Prostate gland (tissue), 2 donors: ENCODE data around the gene EVC2. TPM values are rescaled to one million over a fixed set of nuclear protein-coding genes. Genes with fewer than 3 reads are reported as not detected.

Source experiments
- DNase-seq: peaks from one replicate; pipeline ENCODE4 v3.0.0-alpha.2; 2019; ENCODE audit warnings: low spot score
- H3K27ac ChIP-seq, 2 donors: fragments of 200-600 bp; sonication (generic); 2 replicates each; pipeline ENCODE4 v1.5.1; 2017 to 2019
- H3K27me3 ChIP-seq: fragments of 200-600 bp; sonication (generic); replicated peaks from 2 replicates; pipeline ENCODE4 v1.5.1; 2019; ENCODE audit not compliant: insufficient read depth
- H3K36me3 ChIP-seq, 2 donors: fragments of 200-600 bp; sonication (generic); 1 replicate in 1 of 2; 2 replicates in 1 of 2; pipeline versions ENCODE4 v1.5.1 to v1.8.1; 2017 to 2019
- H3K4me1 ChIP-seq: fragments of 200-600 bp; sonication (generic); replicated peaks from 2 replicates; pipeline ENCODE4 v1.5.1; 2019
- H3K4me3 ChIP-seq, 2 donors: fragments of 200-600 bp; sonication (generic); 2 replicates each; pipeline ENCODE4 v1.5.1; 2017 to 2019
- H3K9me3 ChIP-seq: fragments of 200-600 bp; sonication (generic); 2 replicates; pipeline ENCODE4 v1.5.1; 2017
- POLR2A ChIP-seq: fragments of 450-650 bp; IDR thresholded peaks from one replicate; pipeline ENCODE4 v1.6.1; 2016; ENCODE audit warnings: antibody characterized with exemption, mild to moderate bottlenecking
- POLR2AphosphoS5 ChIP-seq: sonication (generic); formaldehyde crosslinking; IDR thresholded peaks from one replicate; pipeline ENCODE4 v1.6.1; 2017; ENCODE audit warnings: antibody characterized with exemption
- WGBS: methylation state at CpG from one replicate; pipeline ENCODE4 v1.1.5; 2018; 5-methylcytosine and 5-hydroxymethylcytosine counted together
- intact Hi-C: fragments of 100-400 bp; cut with DNase I; formaldehyde crosslinking; loops from one replicate; pipeline ENCODE4 v1.14.2; 2022
- total RNA-seq, 2 donors: library from RNA; depleted of rRNA; stranded (reverse); fragments of >200 nt; gene quantifications; one replicate each; pipeline ENCODE4 v1.1.0, GENCODE V29; 2016
- TF ChIP-seq, protein P1 (sequence below), 4 experiments: fragments of 200-600 bp in 2 of 4; fragments of 450-650 bp in 2 of 4; sonication (generic) in 2 of 4; IDR thresholded peaks; 1 replicate in 3 of 4; 2 replicates in 1 of 4; pipeline ENCODE4 v1.5.1; 2016 to 2019; ENCODE audit warnings: antibody characterized with exemption in 4 of 4, mild to moderate bottlenecking in 2 of 4, moderate library complexity in 2 of 4

The EVC2 gene
- total RNA-seq, 2 donors from 2014 or later = 7.6 to 11.0 TPM

DNA sequence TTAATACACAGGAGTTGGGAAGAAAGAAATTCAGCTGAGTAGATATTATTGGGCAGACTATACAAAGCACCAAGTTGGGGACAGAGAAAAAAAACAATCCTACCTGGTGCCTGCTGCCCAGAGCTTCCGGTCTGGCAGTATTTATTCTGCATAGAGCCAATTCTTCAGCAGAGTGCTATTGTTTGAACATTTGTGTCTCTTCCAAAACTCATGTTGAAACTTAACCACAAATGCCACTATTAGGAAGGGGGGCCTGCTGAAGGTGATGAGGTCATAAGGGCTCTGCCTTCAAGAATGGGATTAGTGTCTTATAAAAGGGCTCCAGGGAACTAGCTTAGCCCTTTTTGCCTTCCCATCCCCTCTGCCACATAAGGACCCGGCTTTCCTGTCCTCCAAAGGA is 136.2 kb downstream of the EVC2 start:
- WGBS = 48% methylated on average over 2 of the region's 2 CpGs
- TF ChIP-seq POLR2A = no peak
- peak; percentile 31 for TF ChIP-seq POLR2AphosphoS5
- H3K4me1 ChIP-seq = no peaks in the 10 kb centered on the region
- no peaks in the 10 kb centered on the region for H3K27me3 ChIP-seq
- no peaks in the 10 kb centered on the region for H3K36me3 ChIP-seq
- no peak overlapping the region for H3K27ac ChIP-seq
- H3K9me3 ChIP-seq = no peaks in the 10 kb centered on the region
- H3K4me3 ChIP-seq = no peak overlapping the region
- DNase-seq = peak; percentile 12
- intact Hi-C loops = no loop called here

DNA sequence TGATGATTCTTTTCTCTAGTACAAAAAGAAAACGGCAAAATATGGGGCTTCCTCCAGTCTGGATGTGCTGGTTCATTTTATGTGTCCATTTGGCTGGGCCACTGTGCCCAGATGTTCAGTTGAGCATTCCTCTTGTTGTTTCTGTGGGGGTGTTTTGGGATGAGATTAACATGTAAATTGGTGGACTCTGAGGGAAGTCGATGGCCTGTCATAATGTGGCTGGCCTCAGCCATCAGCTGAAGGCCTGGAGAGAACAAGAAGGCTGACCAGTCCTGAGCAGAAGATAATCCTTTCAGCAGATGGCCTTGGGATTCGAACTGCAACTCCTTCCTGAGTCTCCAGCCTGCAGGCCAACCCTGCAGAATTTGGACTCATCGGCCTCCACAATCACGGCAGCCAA is 136.7 kb downstream of the EVC2 start:
- no peaks in the 10 kb centered on the region for H3K9me3 ChIP-seq
- no peaks in the 10 kb centered on the region for H3K27me3 ChIP-seq
- no peak overlapping the region for H3K27ac ChIP-seq
- H3K4me3 ChIP-seq = no peak overlapping the region
- no peaks in the 10 kb centered on the region for H3K4me1 ChIP-seq
- TF ChIP-seq POLR2AphosphoS5 (no peak), POLR2A (no peak)
- TF ChIP-seq, protein P1, sequence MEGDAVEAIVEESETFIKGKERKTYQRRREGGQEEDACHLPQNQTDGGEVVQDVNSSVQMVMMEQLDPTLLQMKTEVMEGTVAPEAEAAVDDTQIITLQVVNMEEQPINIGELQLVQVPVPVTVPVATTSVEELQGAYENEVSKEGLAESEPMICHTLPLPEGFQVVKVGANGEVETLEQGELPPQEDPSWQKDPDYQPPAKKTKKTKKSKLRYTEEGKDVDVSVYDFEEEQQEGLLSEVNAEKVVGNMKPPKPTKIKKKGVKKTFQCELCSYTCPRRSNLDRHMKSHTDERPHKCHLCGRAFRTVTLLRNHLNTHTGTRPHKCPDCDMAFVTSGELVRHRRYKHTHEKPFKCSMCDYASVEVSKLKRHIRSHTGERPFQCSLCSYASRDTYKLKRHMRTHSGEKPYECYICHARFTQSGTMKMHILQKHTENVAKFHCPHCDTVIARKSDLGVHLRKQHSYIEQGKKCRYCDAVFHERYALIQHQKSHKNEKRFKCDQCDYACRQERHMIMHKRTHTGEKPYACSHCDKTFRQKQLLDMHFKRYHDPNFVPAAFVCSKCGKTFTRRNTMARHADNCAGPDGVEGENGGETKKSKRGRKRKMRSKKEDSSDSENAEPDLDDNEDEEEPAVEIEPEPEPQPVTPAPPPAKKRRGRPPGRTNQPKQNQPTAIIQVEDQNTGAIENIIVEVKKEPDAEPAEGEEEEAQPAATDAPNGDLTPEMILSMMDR (IDR thresholded peaks at IDR 0.05) = no peak
- 78% methylated on average over 5 of the region's 5 CpGs for WGBS
- DNase-seq = no peak
- intact Hi-C loops = no loop called here
- H3K36me3 ChIP-seq = no peaks in the 10 kb centered on the region

DNA sequence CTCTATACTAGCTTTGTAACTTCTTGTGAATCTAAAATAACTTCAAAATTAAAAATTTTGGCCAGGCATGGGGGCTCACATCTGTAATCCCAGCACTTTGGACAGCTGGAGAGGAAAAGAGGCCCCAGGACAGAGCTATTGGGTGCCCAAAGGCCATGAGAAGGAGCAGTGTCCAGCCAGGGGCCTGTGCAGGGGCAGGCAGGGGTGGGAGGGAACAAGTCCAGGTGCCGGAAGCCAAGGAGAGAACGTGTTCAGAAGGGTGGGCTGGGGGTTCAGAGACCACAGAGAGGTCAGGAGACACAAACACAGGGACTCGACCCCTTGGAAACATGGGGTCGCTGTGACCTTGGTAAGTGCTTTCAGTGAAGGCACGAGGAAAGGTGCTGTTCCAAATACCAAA is 138.9 kb downstream of the EVC2 start:
- no peak for DNase-seq
- WGBS = 97% methylated on average over 5 of the region's 5 CpGs
- Histone ChIP-seq H3K36me3 (no peaks in the 10 kb centered on the region), H3K9me3 (no peaks in the 10 kb centered on the region), H3K4me1 (no peaks in the 10 kb centered on the region), H3K27me3 (no peaks in the 10 kb centered on the region), H3K27ac (no peak overlapping the region), H3K4me3 (no peak overlapping the region)
- TF ChIP-seq, protein P1 (IDR thresholded peaks at IDR 0.05) = no peak
- TF ChIP-seq POLR2A = no peak
- no peak for TF ChIP-seq POLR2AphosphoS5
- intact Hi-C loops = no loop called here

DNA sequence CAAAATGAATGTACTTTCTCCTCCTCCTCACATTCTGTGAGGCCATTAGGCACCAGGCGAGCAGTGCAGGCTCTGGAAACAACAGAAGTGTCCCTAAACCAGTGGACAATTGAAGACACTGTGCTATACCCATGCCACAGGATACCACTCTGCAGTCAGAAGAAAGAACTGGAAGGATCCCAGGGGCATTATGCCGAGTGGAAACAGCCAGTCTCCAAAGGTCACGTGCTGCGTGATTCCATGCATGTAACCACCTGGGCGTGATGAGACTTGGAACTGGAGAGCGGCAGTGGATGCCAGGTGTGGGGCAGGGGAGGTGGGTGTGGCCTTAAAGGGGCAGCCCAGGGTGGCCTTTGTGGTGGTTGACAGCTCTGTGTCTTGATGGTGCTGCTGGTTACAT is 139.4 kb downstream of the EVC2 start:
- TF ChIP-seq POLR2A (no peak), POLR2AphosphoS5 (no peak)
- TF ChIP-seq, protein P1 (IDR thresholded peaks at IDR 0.05) = no peak
- WGBS = 56% methylated on average over 6 of the region's 6 CpGs
- no peaks in the 10 kb centered on the region for H3K36me3 ChIP-seq
- intact Hi-C loops = no loop called here
- no peak overlapping the region for H3K27ac ChIP-seq
- no peak overlapping the region for H3K4me3 ChIP-seq
- no peak for DNase-seq
- no peaks in the 10 kb centered on the region for H3K4me1 ChIP-seq
- H3K9me3 ChIP-seq = no peaks in the 10 kb centered on the region
- no peaks in the 10 kb centered on the region for H3K27me3 ChIP-seq

DNA sequence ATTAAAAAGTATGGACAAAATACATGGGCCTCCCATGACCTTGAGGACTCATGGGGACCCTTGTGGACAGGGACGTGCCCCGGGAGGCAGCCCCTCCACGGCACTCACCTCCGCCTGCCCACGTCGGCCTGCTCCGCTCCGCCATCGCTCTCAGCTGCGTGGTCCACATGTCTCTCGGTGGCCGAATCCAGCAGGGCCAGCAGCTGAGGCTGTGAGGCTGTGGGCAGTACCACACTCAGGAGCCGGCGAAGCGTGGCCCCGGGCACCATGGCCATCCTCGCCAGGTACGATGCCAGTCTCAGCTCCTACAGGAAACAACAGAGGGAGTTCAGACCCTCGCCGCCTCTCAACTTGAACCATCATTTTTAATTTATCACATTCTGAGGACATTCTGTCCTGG is 140.0 kb downstream of the EVC2 start:
- H3K36me3 ChIP-seq = no peaks in the 10 kb centered on the region
- H3K27me3 ChIP-seq = no peaks in the 10 kb centered on the region
- H3K27ac ChIP-seq = no peak overlapping the region
- no peaks in the 10 kb centered on the region for H3K4me1 ChIP-seq
- no peak for DNase-seq
- WGBS = 93% methylated on average over 20 of the region's 20 CpGs
- no peak overlapping the region for H3K4me3 ChIP-seq
- intact Hi-C loops = no loop called here
- H3K9me3 ChIP-seq = no peaks in the 10 kb centered on the region
- no peak for TF ChIP-seq POLR2AphosphoS5

DNA sequence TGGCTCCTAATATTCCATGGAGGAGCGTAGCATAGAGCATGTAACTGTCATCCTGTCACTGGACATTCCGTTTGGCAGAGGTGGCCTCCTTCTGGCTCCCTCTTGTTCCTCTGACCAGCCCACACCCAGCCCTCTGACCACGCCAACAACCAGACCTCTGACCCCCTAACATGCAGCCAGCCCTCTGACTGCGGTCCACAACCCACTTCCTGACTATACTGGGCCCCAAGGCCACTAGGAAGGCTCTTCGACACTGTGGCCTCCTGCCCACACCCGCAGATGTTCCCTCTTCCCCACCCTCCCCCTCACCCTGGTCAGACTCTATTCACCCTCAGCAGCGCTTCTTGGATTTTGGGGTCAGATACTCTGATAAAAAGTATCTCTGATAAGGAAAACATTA is 141.4 kb downstream of the EVC2 start:
- TF ChIP-seq POLR2AphosphoS5 = no peak
- TF ChIP-seq, protein P1 (IDR thresholded peaks at IDR 0.05) = no peak
- no peak for TF ChIP-seq POLR2A
- H3K4me3 ChIP-seq = no peak overlapping the region
- WGBS = 93% methylated on average over 7 of the region's 7 CpGs
- H3K27me3 ChIP-seq = no peaks in the 10 kb centered on the region
- H3K36me3 ChIP-seq = no peaks in the 10 kb centered on the region
- no peak for DNase-seq
- intact Hi-C loops = no loop called here
- no peaks in the 10 kb centered on the region for H3K4me1 ChIP-seq
- no peak overlapping the region for H3K27ac ChIP-seq
- H3K9me3 ChIP-seq = no peaks in the 10 kb centered on the region
